H54 (cell line): ENCODE results near the gene COL27A1.
A peak's percentile ranks its signal among the peaks of the same experiment; 100 is the strongest.

Source experiments
- DNase-seq: peaks from one replicate; pipeline ENCODE4 v3.0.0; 2011; ENCODE audit warnings: low spot score, mixed read lengths; ENCODE audit not compliant: insufficient read length
- FAIRE-seq: peaks from 3 replicates; lab custom pipeline; 2011; peaks lifted over from hg19 to GRCh38; lab: Jason Lieb, UNC
- POLR2A ChIP-seq: IDR thresholded peaks from 2 replicates; pipeline ENCODE4 v1.6.1; 2011; ENCODE audit warnings: low read depth, mild to moderate bottlenecking, low read length

The COL27A1 gene

DNA sequence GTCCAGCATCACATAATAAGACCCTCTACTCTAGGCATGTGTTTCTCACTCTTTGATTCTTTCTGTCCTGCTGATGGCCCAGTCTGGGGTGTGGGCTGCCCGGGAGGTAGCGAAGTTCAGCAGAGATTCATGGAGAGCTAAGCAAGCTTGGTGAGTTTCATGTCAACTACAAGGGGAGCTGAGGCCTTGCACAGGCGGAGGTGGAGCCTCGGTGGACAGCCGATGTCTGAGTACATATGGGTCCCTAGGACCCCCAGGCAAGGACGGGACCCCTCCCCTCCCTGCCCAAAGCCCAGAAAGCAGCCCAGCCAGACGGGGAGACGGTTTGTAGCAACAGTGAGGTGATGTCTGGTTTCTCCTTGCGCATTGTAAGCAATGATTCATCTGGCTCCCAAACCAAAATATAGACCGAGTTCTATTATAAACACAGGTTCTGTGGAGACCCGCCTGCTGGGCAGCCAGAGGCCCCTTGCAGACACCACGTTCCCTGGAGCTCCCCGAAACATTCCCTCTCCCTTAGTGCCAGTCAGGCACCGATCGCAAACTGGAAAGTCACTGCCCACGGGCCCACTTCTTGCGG is 45.5 kb downstream of the COL27A1 start:
- no peak for TF ChIP-seq POLR2A
- DNase-seq (no peak), FAIRE-seq (no peak)

DNA sequence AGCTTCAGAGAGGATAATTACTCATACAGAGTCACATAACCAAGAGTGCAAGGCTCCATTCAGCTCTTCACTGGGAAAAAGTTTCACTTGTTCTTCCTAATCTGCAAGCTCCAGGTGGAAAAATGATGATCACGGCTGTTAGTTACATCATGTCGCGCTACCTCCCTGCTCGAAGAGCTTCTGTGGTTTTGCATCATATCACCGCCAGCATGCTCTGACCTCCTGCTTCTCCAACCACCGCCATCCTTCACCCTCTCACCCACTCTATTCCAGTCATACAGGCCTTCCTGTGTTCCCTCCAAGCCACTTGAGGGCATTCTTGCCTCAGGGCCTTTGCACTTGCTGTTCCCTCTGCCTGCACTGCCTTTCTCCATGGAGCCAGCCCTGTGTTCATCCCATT is 47.1 kb downstream of the COL27A1 start:
- FAIRE-seq (no peak), DNase-seq (no peak)
- TF ChIP-seq POLR2A: no peak

GRCh38 chr9:114202849-114203248 is 47.5 kb downstream of the COL27A1 start:
- FAIRE-seq (no peak), DNase-seq (no peak)
- no peak for TF ChIP-seq POLR2A

GRCh38 chr9:114203410-114204140 is 48.2 kb downstream of the COL27A1 start:
- FAIRE-seq (no peak), DNase-seq (no peak)
- no peak for TF ChIP-seq POLR2A

DNA sequence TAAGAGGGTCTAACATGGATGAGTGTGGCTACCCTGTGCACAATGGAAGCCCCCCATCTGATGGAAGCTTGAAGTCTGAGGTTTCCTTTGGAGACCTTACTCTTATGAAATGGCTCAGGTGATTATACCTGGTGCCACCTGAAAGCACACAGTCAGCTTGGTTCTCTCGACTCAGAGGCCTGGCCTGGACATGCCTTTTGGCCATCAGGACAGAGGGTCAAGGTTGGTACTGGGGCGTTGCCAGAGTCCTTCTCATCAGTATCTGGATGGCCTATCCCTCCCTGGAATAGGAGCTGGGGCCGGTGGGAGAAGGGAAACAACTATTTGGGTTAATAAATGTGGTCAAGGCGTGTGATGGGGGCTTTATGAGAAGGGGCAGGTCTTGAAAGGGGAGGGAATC is 48.9 kb downstream of the COL27A1 start:
- no peak for FAIRE-seq
- no peak for DNase-seq
- TF ChIP-seq POLR2A: no peak

DNA sequence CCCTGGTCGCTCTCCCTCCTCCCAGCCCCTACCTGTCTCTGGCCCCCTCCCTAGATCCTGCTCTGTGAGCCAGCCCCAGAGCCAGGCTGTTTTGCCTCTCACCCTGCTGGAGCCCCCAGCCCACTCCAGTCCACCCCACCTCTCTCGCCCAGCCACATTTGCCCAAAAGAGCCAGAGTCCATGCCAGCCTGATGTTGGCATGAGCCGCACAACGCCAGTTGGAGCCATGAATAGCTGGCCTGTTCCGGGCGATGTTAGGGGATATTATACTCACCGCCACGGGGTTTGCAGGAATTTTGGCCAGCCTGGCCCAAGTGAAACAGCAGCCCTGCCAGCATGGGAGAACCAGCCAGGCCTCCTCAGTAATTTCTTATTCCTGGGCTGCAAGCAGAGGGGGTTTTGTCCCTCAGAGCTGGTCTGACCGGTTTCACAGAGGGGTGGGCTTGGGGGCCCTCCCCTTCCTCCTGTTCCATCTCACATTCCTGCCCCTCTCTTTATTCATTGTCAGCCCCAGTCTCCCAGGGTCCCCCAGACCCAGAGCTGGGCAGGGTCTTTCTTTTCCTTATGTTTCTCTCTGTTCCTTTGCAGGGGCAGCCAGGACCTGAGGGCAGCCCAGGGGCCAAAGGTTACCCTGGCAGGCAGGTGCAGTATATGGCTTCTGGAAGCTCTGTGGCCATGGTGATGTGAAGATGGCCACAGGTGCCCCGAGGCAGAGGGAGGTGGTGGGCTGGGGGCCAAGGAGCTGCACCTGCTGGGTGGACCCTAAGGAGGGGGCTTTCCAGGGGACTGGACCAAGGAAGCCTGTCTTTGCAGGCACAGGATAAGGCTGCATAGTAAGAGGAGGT is 50.1 kb downstream of the COL27A1 start:
- no peak for DNase-seq
- FAIRE-seq: no peak
- no peak for TF ChIP-seq POLR2A

GRCh38 chr9:114206221-114206789 is 51.0 kb downstream of the COL27A1 start:
- FAIRE-seq: no peak
- TF ChIP-seq POLR2A: no peak
- no peak for DNase-seq

DNA sequence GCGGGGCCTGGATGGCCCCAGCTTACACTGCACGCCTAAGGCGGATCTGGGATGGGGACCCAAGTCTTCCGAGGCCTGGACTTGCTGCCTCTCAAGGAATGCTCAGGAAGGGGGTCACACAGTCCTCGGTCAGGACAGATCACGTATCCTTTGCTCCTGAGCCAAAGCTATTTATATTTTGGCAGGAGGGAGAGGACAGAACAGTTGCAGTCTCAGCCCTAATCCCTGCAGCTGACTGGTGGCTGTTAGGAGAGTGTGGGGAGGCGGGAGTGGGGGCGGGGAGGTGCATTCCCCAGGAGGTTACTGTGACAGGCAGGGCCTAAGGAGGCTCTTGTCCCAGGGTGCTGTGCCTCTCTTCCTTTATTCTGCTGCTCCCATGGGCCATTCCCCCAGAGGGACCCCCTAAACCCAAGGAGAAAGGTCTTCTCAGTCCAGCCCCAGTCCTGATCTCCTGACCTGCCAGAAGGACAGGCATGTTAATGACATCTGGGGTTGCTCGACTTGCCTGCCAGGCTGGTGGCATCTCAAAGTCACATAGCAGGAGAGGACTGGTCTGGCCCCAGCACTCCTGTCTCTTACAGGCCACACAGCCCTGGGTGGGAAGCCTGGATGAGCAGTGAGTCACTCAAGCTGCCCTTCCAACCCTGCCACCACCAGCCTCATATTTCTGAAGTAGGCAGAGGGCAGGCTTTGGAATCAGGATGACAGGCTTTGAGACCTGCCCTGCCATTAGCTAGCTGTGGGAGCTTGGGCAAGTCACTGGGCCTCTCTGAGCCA is 51.9 kb downstream of the COL27A1 start:
- FAIRE-seq: peak; percentile 89
- no peak for TF ChIP-seq POLR2A
- DNase-seq: peak; percentile 86

- DNase-seq: no peak
- no peak for FAIRE-seq
- TF ChIP-seq POLR2A: no peak
Observed at GRCh38 chr9:114207845-114208244, 52.5 kb downstream of the COL27A1 start.

- DNase-seq (no peak), FAIRE-seq (no peak)
- TF ChIP-seq POLR2A: no peak
Observed at GRCh38 chr9:114209151-114209550, 53.8 kb downstream of the COL27A1 start.

- FAIRE-seq (no peak), DNase-seq (no peak)
- no peak for TF ChIP-seq POLR2A
Observed at GRCh38 chr9:114210136-114210535, 54.8 kb downstream of the COL27A1 start.

- no peak for FAIRE-seq
- no peak for DNase-seq
- TF ChIP-seq POLR2A: no peak
Observed at GRCh38 chr9:114210691-114211276, 55.4 kb downstream of the COL27A1 start.

- DNase-seq (no peak), FAIRE-seq (no peak)
- no peak for TF ChIP-seq POLR2A
Observed at GRCh38 chr9:114212826-114213225, 57.5 kb downstream of the COL27A1 start.

DNA sequence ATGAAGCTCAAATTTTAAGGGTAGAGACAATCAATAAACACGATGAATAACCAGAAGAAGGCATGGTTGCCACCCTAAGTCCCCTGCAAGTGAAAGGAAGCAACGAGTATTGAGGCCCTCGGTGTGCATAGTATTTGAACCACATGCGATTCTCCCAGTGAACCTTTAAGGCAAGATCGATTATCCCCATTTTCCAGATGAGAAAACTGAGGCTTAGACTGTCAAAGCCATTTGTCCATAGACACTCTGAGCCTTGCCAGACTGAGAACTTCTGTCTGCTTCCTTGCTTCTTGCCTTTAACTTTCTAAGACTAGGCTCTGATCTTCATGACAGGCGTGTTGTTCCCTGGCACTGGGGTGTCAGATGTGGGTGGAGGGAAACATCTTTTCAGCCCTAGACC is 58.2 kb downstream of the COL27A1 start:
- TF ChIP-seq POLR2A: no peak
- FAIRE-seq (no peak), DNase-seq (no peak)
